Kidney epithelial cell (primary cell): ENCODE data around the gene VPS13D. TPM values are rescaled to one million over a fixed set of nuclear protein-coding genes. Genes with fewer than 3 reads are reported as not detected.

Experiments used
- DNase-seq: peaks from one replicate; pipeline ENCODE4 v3.0.0-alpha.2; 2010; ENCODE audit warnings: low read depth
- H3K27me3 ChIP-seq: 2 replicates; pipeline ENCODE4 v1.6.0; 2011; ENCODE audit warnings: low read length; ENCODE audit not compliant: control insufficient read depth, insufficient read depth
- H3K36me3 ChIP-seq: 2 replicates; pipeline ENCODE4 v1.5.1; 2011; ENCODE audit warnings: low read length; ENCODE audit not compliant: control insufficient read depth, insufficient read depth
- H3K4me3 ChIP-seq: 2 replicates; pipeline ENCODE4 v1.5.1; 2011; ENCODE audit warnings: low read depth, mild to moderate bottlenecking, control low read depth, low read length
- total RNA-seq: library from RNA; depleted of rRNA; stranded (reverse); fragments of >200 nt; gene quantifications from 2 replicates; pipeline ENCODE4 v1.2.3, GENCODE V29; 2015
- TF ChIP-seq, protein P1 (sequence below): IDR thresholded peaks from 2 replicates; pipeline ENCODE4 v1.5.1; 2011; ENCODE audit warnings: mild to moderate bottlenecking, moderate library complexity, low read length, control low read depth, inconsistent platforms; ENCODE audit not compliant: insufficient read depth, poor library complexity, severe bottlenecking

Gene VPS13D
- total RNA-seq, 1 donor from 2014 or later, result 22.2 TPM

DNA sequence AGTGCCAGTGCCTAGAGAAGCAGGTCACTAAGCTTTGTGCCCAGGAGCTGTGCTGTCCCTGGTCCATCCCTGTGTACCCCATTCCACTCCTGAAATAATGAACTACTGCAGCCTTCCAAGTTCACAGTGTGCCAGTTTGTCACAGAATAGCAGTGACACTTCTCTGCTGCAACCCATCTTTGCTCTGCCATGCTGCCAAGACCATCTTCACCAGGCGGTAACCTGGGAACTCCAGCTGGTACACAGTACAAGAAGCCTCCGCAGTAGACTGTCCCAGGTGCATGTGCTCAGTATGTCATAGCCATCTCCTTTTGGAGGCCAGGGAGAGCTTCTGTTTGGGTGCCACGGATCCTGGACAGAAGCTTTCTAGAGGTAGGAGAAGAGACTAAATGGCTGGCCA, 250.2 kb downstream of the VPS13D start:
- no peak for DNase-seq
- Histone ChIP-seq H3K4me3 (no peak overlapping the region), H3K27me3 (no peaks in the 10 kb centered on the region), H3K36me3 (no peaks in the 10 kb centered on the region)
- TF ChIP-seq, protein P1, sequence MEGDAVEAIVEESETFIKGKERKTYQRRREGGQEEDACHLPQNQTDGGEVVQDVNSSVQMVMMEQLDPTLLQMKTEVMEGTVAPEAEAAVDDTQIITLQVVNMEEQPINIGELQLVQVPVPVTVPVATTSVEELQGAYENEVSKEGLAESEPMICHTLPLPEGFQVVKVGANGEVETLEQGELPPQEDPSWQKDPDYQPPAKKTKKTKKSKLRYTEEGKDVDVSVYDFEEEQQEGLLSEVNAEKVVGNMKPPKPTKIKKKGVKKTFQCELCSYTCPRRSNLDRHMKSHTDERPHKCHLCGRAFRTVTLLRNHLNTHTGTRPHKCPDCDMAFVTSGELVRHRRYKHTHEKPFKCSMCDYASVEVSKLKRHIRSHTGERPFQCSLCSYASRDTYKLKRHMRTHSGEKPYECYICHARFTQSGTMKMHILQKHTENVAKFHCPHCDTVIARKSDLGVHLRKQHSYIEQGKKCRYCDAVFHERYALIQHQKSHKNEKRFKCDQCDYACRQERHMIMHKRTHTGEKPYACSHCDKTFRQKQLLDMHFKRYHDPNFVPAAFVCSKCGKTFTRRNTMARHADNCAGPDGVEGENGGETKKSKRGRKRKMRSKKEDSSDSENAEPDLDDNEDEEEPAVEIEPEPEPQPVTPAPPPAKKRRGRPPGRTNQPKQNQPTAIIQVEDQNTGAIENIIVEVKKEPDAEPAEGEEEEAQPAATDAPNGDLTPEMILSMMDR, result no peak

DNA sequence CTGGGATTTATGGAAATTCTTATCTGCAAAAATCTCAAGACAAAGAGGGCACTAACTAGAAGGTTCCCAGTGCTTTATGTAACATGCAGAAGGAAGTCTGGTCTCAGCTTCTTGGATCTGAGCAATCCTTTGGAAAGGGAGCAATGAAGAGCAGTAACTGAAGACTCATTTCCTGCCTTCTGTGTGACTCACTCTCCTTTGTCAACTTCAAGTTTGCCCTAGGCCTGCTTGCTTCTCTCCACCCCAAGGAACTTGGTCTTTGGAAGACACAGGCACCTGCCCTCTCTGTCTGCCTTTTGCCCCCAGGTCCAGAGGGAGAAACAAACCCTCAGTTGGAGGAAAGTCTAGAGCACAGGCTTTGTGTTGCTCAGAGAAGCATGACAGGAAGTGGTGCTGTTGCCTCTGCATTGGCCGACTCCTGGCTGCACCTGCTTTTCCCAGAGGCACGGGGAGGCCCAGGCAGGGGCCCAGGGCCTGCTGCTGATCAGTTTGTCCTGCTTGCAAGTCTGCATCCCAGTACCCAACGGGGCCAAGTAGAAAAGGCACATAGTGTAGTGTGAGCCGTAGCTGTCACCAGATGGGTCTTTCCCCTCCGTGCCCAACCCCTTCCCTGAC, 251.0 kb downstream of the VPS13D start:
- H3K4me3 ChIP-seq, result no peak overlapping the region
- peak; percentile 93 for DNase-seq
- TF ChIP-seq, protein P1, result no peak
- no peaks in the 10 kb centered on the region for H3K27me3 ChIP-seq
- H3K36me3 ChIP-seq, result no peaks in the 10 kb centered on the region

DNA sequence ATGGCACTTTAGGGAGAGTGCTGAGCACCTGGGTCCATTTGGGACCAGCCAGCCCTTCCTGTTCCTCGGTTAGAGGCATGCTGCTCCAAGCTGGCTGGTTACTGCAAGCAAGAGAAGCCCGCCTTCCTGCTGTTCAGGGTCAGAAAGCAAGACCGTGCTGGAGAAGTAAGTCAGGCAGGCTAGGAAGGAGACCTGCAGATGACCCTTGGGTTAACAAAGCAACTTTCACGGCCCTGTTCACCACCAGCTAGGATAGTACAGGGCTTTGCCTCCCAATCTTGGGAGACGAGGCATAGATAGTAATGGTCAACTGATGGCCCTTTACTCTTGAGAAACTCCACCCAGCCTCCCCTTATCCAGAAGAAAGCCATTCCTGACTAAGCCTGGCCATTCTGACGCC, 252.1 kb downstream of the VPS13D start:
- no peak for DNase-seq
- TF ChIP-seq, protein P1, result no peak
- H3K27me3 ChIP-seq, result no peaks in the 10 kb centered on the region
- no peak overlapping the region for H3K4me3 ChIP-seq
- no peaks in the 10 kb centered on the region for H3K36me3 ChIP-seq

DNA sequence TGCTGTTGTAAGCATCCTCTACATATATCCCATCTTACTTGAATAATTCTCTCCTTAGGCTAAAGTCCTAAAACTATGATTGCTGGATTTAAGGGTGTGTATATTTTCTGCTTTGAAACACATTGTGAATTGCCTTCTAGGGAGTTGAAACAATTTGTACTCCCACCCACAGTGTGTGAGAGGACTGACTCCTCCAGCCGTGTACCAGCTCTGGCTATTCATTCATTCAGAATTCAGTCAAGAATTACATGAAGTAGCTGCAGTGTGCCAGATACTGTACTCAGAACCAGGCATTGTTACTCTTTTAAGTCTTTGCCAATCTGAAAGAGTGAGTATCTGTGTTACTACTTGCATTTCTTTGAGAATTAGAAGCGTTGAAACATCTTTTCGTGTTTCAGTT, 253.2 kb downstream of the VPS13D start:
- no peak overlapping the region for H3K4me3 ChIP-seq
- no peak for DNase-seq

DNA sequence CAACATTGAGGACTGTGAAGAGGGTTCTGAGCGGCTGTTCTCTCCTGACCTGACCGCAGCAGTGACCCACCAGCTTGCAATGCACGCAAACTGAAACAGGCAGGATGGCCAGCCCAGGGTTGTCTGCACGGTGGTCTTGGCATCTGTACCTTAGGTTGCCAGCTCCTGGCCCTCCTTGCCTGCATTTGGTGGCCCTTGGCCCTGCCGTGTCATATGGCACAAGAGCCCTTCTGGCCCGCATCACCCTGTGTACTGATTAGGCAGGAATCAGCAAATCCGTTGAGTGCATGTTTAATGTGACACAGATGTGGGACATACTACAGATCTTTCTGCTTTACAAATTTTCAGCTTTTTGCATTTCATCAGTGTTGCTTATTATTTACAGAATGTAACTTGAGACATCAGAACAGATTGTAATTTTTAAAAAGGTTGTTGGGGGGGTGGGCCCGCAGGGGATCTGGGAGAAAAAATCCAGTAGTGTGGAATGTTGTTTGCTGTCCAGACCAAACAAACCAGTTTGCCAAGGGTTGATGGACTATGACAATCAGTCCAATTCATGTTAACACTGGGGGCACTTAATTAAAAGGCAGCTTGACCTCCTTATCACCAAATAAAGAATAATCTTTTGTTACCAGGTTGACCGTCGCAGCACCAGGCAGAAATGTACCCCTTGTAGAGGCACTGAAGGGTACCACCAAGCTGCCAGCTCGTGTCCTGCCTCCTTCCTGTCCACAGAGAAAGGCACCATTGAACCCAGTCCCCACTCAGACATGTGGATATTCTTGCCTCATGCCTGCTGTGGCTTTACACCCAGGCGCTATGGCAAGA, 255.6 kb downstream of the VPS13D start:
- H3K27me3 ChIP-seq, result no peaks in the 10 kb centered on the region
- DNase-seq, result no peak
- no peaks in the 10 kb centered on the region for H3K36me3 ChIP-seq
- no peak overlapping the region for H3K4me3 ChIP-seq
- TF ChIP-seq, protein P1, result no peak

More for the DNA sequence above, 253.2 kb downstream of the VPS13D start:
- no peaks in the 10 kb centered on the region for H3K36me3 ChIP-seq
- TF ChIP-seq, protein P1, result no peak
- no peaks in the 10 kb centered on the region for H3K27me3 ChIP-seq

DNA sequence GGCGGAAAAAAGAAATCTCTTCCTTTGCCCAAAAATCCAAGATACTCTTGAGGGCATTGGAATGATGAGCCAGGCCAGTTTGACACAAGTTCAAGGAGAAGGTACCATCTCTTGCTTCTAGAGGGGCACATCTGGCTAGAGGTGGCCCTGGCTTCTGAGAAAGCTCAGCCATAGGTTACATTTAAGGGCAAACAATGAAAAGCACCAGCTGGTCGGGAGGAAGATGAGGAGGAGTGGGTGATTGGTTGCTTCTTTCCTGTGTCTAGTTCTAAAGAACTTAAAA, 256.2 kb downstream of the VPS13D start:
- Histone ChIP-seq H3K27me3 (no peaks in the 10 kb centered on the region), H3K4me3 (no peak overlapping the region), H3K36me3 (no peaks in the 10 kb centered on the region)
- DNase-seq, result no peak
- TF ChIP-seq, protein P1, result no peak
